Measurements from ENCODE around the gene LRRC32. TPM values are rescaled to one million over a fixed set of nuclear protein-coding genes. Genes with fewer than 3 reads are reported as not detected.

The LRRC32 gene
- total RNA-seq, 1 experiment from 2014 or later: not detected

- H3K9me3 ChIP-seq (ENCODE audit: low read length): no peaks in the 10 kb centered on the region
- H2AFZ ChIP-seq (ENCODE audit: low read length): no peak overlapping the region
- H3K36me3 ChIP-seq (ENCODE audit: low read depth, low read length): no peaks in the 10 kb centered on the region
- no peak overlapping the region for H3K9ac ChIP-seq (ENCODE audit: low read length)
- no peak for TF ChIP-seq EZH2phosphoT487 (IDR thresholded peaks at IDR 0.05; ENCODE audit: borderline replicate concordance, low read length)
- TF ChIP-seq CTCF (conservative IDR thresholded peaks at IDR 0.05; ENCODE audit: low read depth, low read length): no peak
- no peak for TF ChIP-seq EZH2 (IDR thresholded peaks at IDR 0.05; ENCODE audit: low read length, unreplicated experiment)
- H3K27ac ChIP-seq (ENCODE audit: low read length): no peak overlapping the region
- no peaks in the 10 kb centered on the region for H3K79me2 ChIP-seq (ENCODE audit: low read length)
- ChIA-PET POLR2A (ENCODE audit: unreplicated experiment) (no interaction called here), CTCF (no interaction called here)
- peaks cover 14% of the 10 kb centered on the region for H3K27me3 ChIP-seq (ENCODE audit: low read length)
- H3K9me2 ChIP-seq (replicated peaks; ENCODE audit: low read length): no peaks in the 10 kb centered on the region
- intact Hi-C loops (cut with micrococcal nuclease): no loop called here
- no peak for DNase-seq
- H3K4me2 ChIP-seq (ENCODE audit: low read length): no peak overlapping the region
- H4K20me1 ChIP-seq (ENCODE audit: low read length): no peaks in the 10 kb centered on the region
- no peak overlapping the region for H3K4me3 ChIP-seq (ENCODE audit: low read length)
- no peaks in the 10 kb centered on the region for H3F3A ChIP-seq (ENCODE audit: low read length, unreplicated experiment)
- no peak for ATAC-seq
- no peaks in the 10 kb centered on the region for H3K4me1 ChIP-seq (ENCODE audit: insufficient read depth, low read length)
- BruUV-seq (replicated peaks): no TSS peak
These were observed 16.2 kb downstream of the LRRC32 start for GRCh38 chr11:76654298-76654851.

- Histone ChIP-seq H3K27ac (ENCODE audit: low read length) (no peak overlapping the region), H3K4me1 (ENCODE audit: insufficient read depth, low read length) (no peaks in the 10 kb centered on the region), H3K9ac (ENCODE audit: low read length) (no peak overlapping the region), H3K79me2 (ENCODE audit: low read length) (no peaks in the 10 kb centered on the region), H3F3A (ENCODE audit: low read length, unreplicated experiment) (no peaks in the 10 kb centered on the region), H4K20me1 (ENCODE audit: low read length) (no peaks in the 10 kb centered on the region), H3K36me3 (ENCODE audit: low read depth, low read length) (no peaks in the 10 kb centered on the region), H3K4me2 (ENCODE audit: low read length) (no peak overlapping the region), H3K27me3 (ENCODE audit: low read length) (peaks cover 20% of the 10 kb centered on the region), H3K4me3 (ENCODE audit: low read length) (no peak overlapping the region), H3K9me2 (replicated peaks; ENCODE audit: low read length) (no peaks in the 10 kb centered on the region), H3K9me3 (ENCODE audit: low read length) (no peaks in the 10 kb centered on the region), H2AFZ (ENCODE audit: low read length) (no peak overlapping the region)
- ChIA-PET CTCF (no interaction called here), POLR2A (ENCODE audit: unreplicated experiment) (no interaction called here)
- no peak for ATAC-seq
- TF ChIP-seq CTCF (conservative IDR thresholded peaks at IDR 0.05; ENCODE audit: low read depth, low read length) (no peak), EZH2 (IDR thresholded peaks at IDR 0.05; ENCODE audit: low read length, unreplicated experiment) (no peak), EZH2phosphoT487 (IDR thresholded peaks at IDR 0.05; ENCODE audit: borderline replicate concordance, low read length) (no peak)
- intact Hi-C loops (cut with micrococcal nuclease): no loop called here
- no peak for DNase-seq
- no TSS peak for BruUV-seq (replicated peaks)
These were observed 16.8 kb downstream of the LRRC32 start for GRCh38 chr11:76653674-76654284.

- Histone ChIP-seq H3K4me1 (ENCODE audit: insufficient read depth, low read length) (no peaks in the 10 kb centered on the region), H3K36me3 (ENCODE audit: low read depth, low read length) (no peaks in the 10 kb centered on the region), H3K27me3 (ENCODE audit: low read length) (peaks cover 26% of the 10 kb centered on the region), H3K4me2 (ENCODE audit: low read length) (no peak overlapping the region), H3F3A (ENCODE audit: low read length, unreplicated experiment) (no peaks in the 10 kb centered on the region), H2AFZ (ENCODE audit: low read length) (no peak overlapping the region), H3K9ac (ENCODE audit: low read length) (no peak overlapping the region), H3K79me2 (ENCODE audit: low read length) (no peaks in the 10 kb centered on the region), H3K4me3 (ENCODE audit: low read length) (no peak overlapping the region), H3K9me2 (replicated peaks; ENCODE audit: low read length) (no peaks in the 10 kb centered on the region), H4K20me1 (ENCODE audit: low read length) (no peaks in the 10 kb centered on the region), H3K9me3 (ENCODE audit: low read length) (no peaks in the 10 kb centered on the region), H3K27ac (ENCODE audit: low read length) (no peak overlapping the region)
- BruUV-seq (replicated peaks): no TSS peak
- intact Hi-C loops (cut with micrococcal nuclease): no loop called here
- ChIA-PET POLR2A (ENCODE audit: unreplicated experiment) (no interaction called here), CTCF (no interaction called here)
- TF ChIP-seq EZH2 (IDR thresholded peaks at IDR 0.05; ENCODE audit: low read length, unreplicated experiment): no peak
- no peak for TF ChIP-seq CTCF (conservative IDR thresholded peaks at IDR 0.05; ENCODE audit: low read depth, low read length)
- no peak for TF ChIP-seq EZH2phosphoT487 (IDR thresholded peaks at IDR 0.05; ENCODE audit: borderline replicate concordance, low read length)
- ATAC-seq (no peak), DNase-seq (no peak)
These were observed 17.4 kb downstream of the LRRC32 start for GRCh38 chr11:76653012-76653673.

All from PC-3 (cell line).